Panc1 (cell line): ENCODE measurements around the gene ACOX1. TPM values are rescaled to one million over a fixed set of nuclear protein-coding genes. Genes with fewer than 3 reads are reported as not detected.

Source experiments
- ATAC-seq: fragments of 200-7000 bp; cut with Tn5 transposase; 2 replicates; pipeline ENCODE4 v1.9.1; 2020; ENCODE audit warnings: mild to moderate bottlenecking, moderate library complexity
- BruUV-seq: library from RNA; stranded (reverse); fragments of 400-500 nt; replicated peaks from 2 replicates; lab custom pipeline; 2021; lab: Mats Ljungman, UMichigan
- CTCF ChIA-PET: fragments of 300-600 bp; sonication (Branson Sonifier 250); formaldehyde crosslinking; loops from one replicate; lab custom pipeline; 2022; ENCODE audit warnings: antibody characterized with exemption; lab: Charles Lee
- POLR2A ChIA-PET: fragments of 300-600 bp; sonication (Branson Sonifier 250); formaldehyde crosslinking; loops from one replicate; lab custom pipeline; 2022; ENCODE audit warnings: antibody characterized with exemption; lab: Charles Lee
- DNase-seq: peaks from one replicate; pipeline ENCODE4 v3.0.0-alpha.2; 2010; ENCODE audit warnings: low read depth, low spot score
- H3K27ac ChIP-seq: 2 replicates; pipeline ENCODE4 v1.5.1; 2011; ENCODE audit warnings: mild to moderate bottlenecking, low read length, inconsistent platforms
- H3K27me3 ChIP-seq: fragments of 200-500 bp; sonication (Bioruptor generic); 2 replicates; pipeline ENCODE4 v1.6.0; 2014; ENCODE audit warnings: low read length, inconsistent platforms; ENCODE audit not compliant: control insufficient read depth, insufficient read depth
- H3K36me3 ChIP-seq: fragments of 200-500 bp; sonication (Bioruptor generic); 2 replicates; pipeline ENCODE4 v1.5.1; 2014; ENCODE audit warnings: inconsistent platforms, mild to moderate bottlenecking, low read length, moderate library complexity; ENCODE audit not compliant: control insufficient read depth, insufficient read depth
- H3K4me1 ChIP-seq: 2 replicates; pipeline ENCODE4 v1.5.1; 2011; ENCODE audit warnings: inconsistent platforms, mild to moderate bottlenecking, low read length, moderate library complexity; ENCODE audit not compliant: control insufficient read depth, insufficient read depth
- H3K4me3 ChIP-seq, 2 experiments: 2 replicates each; pipeline ENCODE4 v1.5.1; 2011 to 2012; ENCODE audit warnings: low read depth in 2 of 2, low read length in 2 of 2, mild to moderate bottlenecking in 2 of 2, inconsistent platforms in 1 of 2, moderate library complexity in 1 of 2
- H3K9me3 ChIP-seq: fragments of 200-500 bp; sonication (Bioruptor generic); 2 replicates; pipeline ENCODE4 v1.5.1; 2014; ENCODE audit warnings: low read depth, mild to moderate bottlenecking, inconsistent platforms, low read length, moderate library complexity; ENCODE audit not compliant: control insufficient read depth, insufficient read depth
- CTCF ChIP-seq: fragments of 450-650 bp; IDR thresholded peaks from 2 replicates; pipeline ENCODE4 v1.5.1; 2017; ENCODE audit warnings: mild to moderate bottlenecking
- POLR2AphosphoS5 ChIP-seq: IDR thresholded peaks from 2 replicates; pipeline ENCODE4 v1.6.1; 2012; ENCODE audit warnings: mild to moderate bottlenecking, low read depth, low read length, moderate library complexity
- REST ChIP-seq, 2 experiments: IDR thresholded peaks; 2 replicates each; pipeline ENCODE4 v1.6.1; 2011 to 2012; ENCODE audit warnings: low read depth in 2 of 2, control low read depth in 1 of 2, low read length in 1 of 2, mild to moderate bottlenecking in 1 of 2, moderate library complexity in 1 of 2; ENCODE audit not compliant: insufficient read depth in 1 of 2
- SIN3A ChIP-seq: IDR thresholded peaks from 2 replicates; pipeline ENCODE4 v1.6.1; 2012; ENCODE audit warnings: low read depth, mild to moderate bottlenecking, low read length, moderate library complexity, borderline replicate concordance; ENCODE audit not compliant: insufficient read depth
- TCF7L2 ChIP-seq: IDR thresholded peaks from 2 replicates; pipeline ENCODE4 v1.6.1; 2011; ENCODE audit warnings: mild to moderate bottlenecking, low read depth, low read length, inconsistent platforms
- in situ Hi-C: cut with HindIII; loops from 2 replicates; pipeline ENCODE4 v1.10.0; 2016; ENCODE audit warnings: low sequenced_read_pairs, low pct_unique_long_range_greater_than_20kb
- intact Hi-C: fragments of 100-400 bp; cut with micrococcal nuclease; formaldehyde crosslinking; loops from one replicate; pipeline ENCODE4 v1.10.0; 2022; ENCODE audit not compliant: unreplicated experiment
- total RNA-seq: library from RNA; stranded (reverse); gene quantifications from one replicate; pipeline ENCODE4 v1.2.1, GENCODE V29; 2021; ENCODE audit not compliant: unreplicated experiment

The ACOX1 gene
- total RNA-seq, 1 experiment from 2014 or later, result 53.5 TPM

GRCh38 chr17:75915268-75915667 lies 63.7 kb downstream of the ACOX1 start:
- Histone ChIP-seq H3K4me1 (no peaks in the 10 kb centered on the region), H3K27me3 (no peaks in the 10 kb centered on the region), H3K27ac (no peak overlapping the region), H3K36me3 (no peaks in the 10 kb centered on the region), H3K9me3 (no peaks in the 10 kb centered on the region), H3K4me3 (no peak overlapping the region)
- ChIA-PET CTCF (no interaction called here), POLR2A (no interaction called here)
- 0 out of 2 replicates have a peak, but pooled peaks have one; percentile 22 for ATAC-seq
- no TSS peak for BruUV-seq
- no peak for DNase-seq
- in situ Hi-C loops (no loop called here), intact Hi-C loops (no loop called here)
- TF ChIP-seq TCF7L2 (no peak), SIN3A (no peak), POLR2AphosphoS5 (no peak), CTCF (no peak), REST (IDR thresholded peaks at IDR 0.05; ENCODE audit: insufficient read depth in 1 of 2, low read depth in 2 of 2, low read length in 1 of 2) (no peak)

- TF ChIP-seq REST (IDR thresholded peaks at IDR 0.05; ENCODE audit: insufficient read depth in 1 of 2, low read depth in 2 of 2, low read length in 1 of 2), result no peak
- TF ChIP-seq POLR2AphosphoS5, result no peak
- no peak for TF ChIP-seq CTCF
- TF ChIP-seq SIN3A, result no peak
- POLR2A ChIA-PET, result no interaction called here
- no TSS peak for BruUV-seq
- Histone ChIP-seq H3K27ac (no peak overlapping the region), H3K4me3 (no peak overlapping the region), H3K36me3 (no peaks in the 10 kb centered on the region), H3K4me1 (no peaks in the 10 kb centered on the region), H3K9me3 (no peaks in the 10 kb centered on the region), H3K27me3 (no peaks in the 10 kb centered on the region)
- intact Hi-C loops (no loop called here), in situ Hi-C loops (no loop called here)
- no peak for DNase-seq
- ATAC-seq, result no peak
- CTCF ChIA-PET, result no interaction called here
Observed at GRCh38 chr17:75914643-75915267, 64.2 kb downstream of the ACOX1 start.
